B cell (primary cell): ENCODE measurements around the gene SCN10A. TPM values are rescaled to one million over a fixed set of nuclear protein-coding genes. Genes with fewer than 3 reads are reported as not detected.
A peak's percentile ranks its signal among the peaks of the same experiment; 100 is the strongest.

ENCODE experiments used
- ATAC-seq: fragments of 200-7000 bp; cut with Tn5 transposase; one replicate; pipeline ENCODE4 v1.10.0; 2021; ENCODE audit warnings: low read depth, mild to moderate bottlenecking, moderate number of reproducible peaks, moderate library complexity
- CTCF ChIA-PET: fragments of 350-600 bp; sonication (Branson Sonifier 250); formaldehyde crosslinking; loops from one replicate; lab custom pipeline; 2021; ENCODE audit warnings: antibody characterized with exemption, inconsistent platforms; lab: Charles Lee
- POLR2A ChIA-PET: fragments of 350-600 bp; sonication (Branson Sonifier 250); formaldehyde crosslinking; loops from one replicate; lab custom pipeline; 2021; ENCODE audit warnings: antibody characterized with exemption; lab: Charles Lee
- DNase-seq: peaks from one replicate; pipeline ENCODE4 v3.0.0; 2013
- H2AFZ ChIP-seq: 2 replicates; pipeline ENCODE4 v1.6.1; 2012; ENCODE audit warnings: mild to moderate bottlenecking, low read depth, low read length; ENCODE audit not compliant: insufficient read depth, poor library complexity, severe bottlenecking
- H3K27ac ChIP-seq, 2 donors: 1 replicate in 1 of 2; 2 replicates in 1 of 2; pipeline ENCODE4 v1.5.1; 2012 to 2013; ENCODE audit warnings: low read length in 2 of 2, mild to moderate bottlenecking in 2 of 2, moderate library complexity in 1 of 2
- H3K27me3 ChIP-seq, 4 experiments: fragments of 200-600 bp in 1 of 4; sonication (generic) in 1 of 4; replicated peaks in 1 of 4; 1 replicate in 2 of 4; 2 replicates in 2 of 4; pipeline versions ENCODE4 v1.6.1 to v1.7.0; 2013 to 2016; ENCODE audit warnings: low read length in 3 of 4, mild to moderate bottlenecking in 2 of 4, mixed read lengths in 1 of 4, moderate library complexity in 1 of 4; ENCODE audit not compliant: insufficient read depth in 4 of 4, control insufficient read depth in 3 of 4; ENCODE audit errors: control extremely low read depth in 1 of 4
- H3K36me3 ChIP-seq, 2 experiments: replicated peaks in 1 of 2; 1 replicate in 1 of 2; 2 replicates in 1 of 2; pipeline versions ENCODE4 v1.6.1 to v1.7.1; 2013; ENCODE audit warnings: low read length in 1 of 2; ENCODE audit not compliant: insufficient read depth in 2 of 2, control insufficient read depth in 1 of 2; ENCODE audit errors: control extremely low read depth in 1 of 2, extremely low read depth in 1 of 2
- H3K4me1 ChIP-seq, 2 donors: fragments of 200-600 bp in 1 of 2; sonication (generic) in 1 of 2; 1 replicate in 1 of 2; 2 replicates in 1 of 2; pipeline versions ENCODE4 v1.5.1 to v1.6.1; 2013 to 2017; ENCODE audit warnings: low read length in 2 of 2; ENCODE audit not compliant: control insufficient read depth in 2 of 2, insufficient read depth in 2 of 2
- H3K4me2 ChIP-seq: replicated peaks from 2 replicates; pipeline ENCODE3; 2012; ENCODE audit warnings: mild to moderate bottlenecking, low read depth, low read length; ENCODE audit not compliant: poor library complexity, severe bottlenecking
- H3K4me3 ChIP-seq, 5 experiments: fragments of 200-600 bp in 1 of 5; sonication (generic) in 1 of 5; 1 replicate in 3 of 5; 2 replicates in 2 of 5; pipeline versions ENCODE4 v1.5.1 to v1.7.0; 2011 to 2016; ENCODE audit warnings: low read length in 4 of 5, mild to moderate bottlenecking in 4 of 5, low read depth in 2 of 5, control low read depth in 1 of 5, moderate library complexity in 1 of 5; ENCODE audit not compliant: insufficient read depth in 1 of 5; ENCODE audit errors: control extremely low read depth in 1 of 5, extremely low read depth in 1 of 5
- H3K79me2 ChIP-seq: fragments of 200-600 bp; sonication (generic); one replicate; pipeline ENCODE4 v1.6.0; 2016; ENCODE audit warnings: low read length; ENCODE audit not compliant: control insufficient read depth, insufficient read depth
- H3K9ac ChIP-seq: fragments of 200-600 bp; sonication (generic); 2 replicates; pipeline ENCODE4 v1.6.1; 2017; ENCODE audit warnings: mild to moderate bottlenecking, low read length, moderate library complexity
- H3K9me3 ChIP-seq, 3 donors: one replicate each; pipeline versions ENCODE4 v1.6.1 to v1.7.1; 2013; ENCODE audit warnings: low read length in 2 of 3; ENCODE audit not compliant: control insufficient read depth in 2 of 3, insufficient read depth in 1 of 3; ENCODE audit errors: control extremely low read depth in 1 of 3
- H4K20me1 ChIP-seq: 2 replicates; pipeline ENCODE4 v1.6.0; 2012; ENCODE audit warnings: mild to moderate bottlenecking, low read length; ENCODE audit not compliant: insufficient read depth, control insufficient read depth, poor library complexity, severe bottlenecking
- H3K27ac Mint-ChIP-seq: one replicate; pipeline ENCODE4 v1.8.0; 2021; ENCODE audit warnings: mixed read lengths
- H3K27me3 Mint-ChIP-seq: one replicate; pipeline ENCODE4 v1.8.0; 2021; ENCODE audit warnings: mixed read lengths
- H3K4me1 Mint-ChIP-seq: one replicate; pipeline ENCODE4 v1.8.0; 2021; ENCODE audit warnings: mixed read lengths
- H3K4me3 Mint-ChIP-seq: one replicate; pipeline ENCODE4 v1.8.0; 2021; ENCODE audit warnings: mixed read lengths
- H3K9me3 Mint-ChIP-seq: one replicate; pipeline ENCODE4 v1.8.0; 2022; ENCODE audit warnings: mixed read lengths; ENCODE audit not compliant: insufficient read depth
- CTCF ChIP-seq: fragments of 200-600 bp; IDR thresholded peaks from one replicate; pipeline ENCODE4 v1.8.0; 2022; ENCODE audit warnings: antibody characterized with exemption, mild to moderate bottlenecking
- EZH2 ChIP-seq: IDR thresholded peaks from 2 replicates; pipeline ENCODE4 v1.6.1; 2012; ENCODE audit warnings: borderline replicate concordance, low read depth, mild to moderate bottlenecking, moderate library complexity, low read length; ENCODE audit not compliant: insufficient read depth, poor library complexity, severe bottlenecking
- WGBS: methylation state at CpG from one replicate; pipeline ENCODE4 v1.1.5; 2013; ENCODE audit warnings: missing lambda C conversion rate; ENCODE audit not compliant: insufficient coverage; 5-methylcytosine and 5-hydroxymethylcytosine counted together
- intact Hi-C: fragments of 100-400 bp; cut with micrococcal nuclease; formaldehyde crosslinking; loops from one replicate; pipeline ENCODE4 v1.10.0; 2022
- polyA plus RNA-seq: library from polyadenylated mRNA; depleted of rRNA; stranded (reverse); fragments of >200 nt; gene quantifications from 2 replicates; pipeline ENCODE4 v1.2.3, GENCODE V29; 2012
- total RNA-seq, 2 donors: library from RNA; stranded (reverse); fragments of 120-200 nt in 1 of 2; gene quantifications; 1 replicate in 1 of 2; 2 replicates in 1 of 2; pipeline versions ENCODE4 v1.2.3 to v1.2.4, GENCODE V29; 2013 to 2022

The SCN10A gene
- total and polyA plus RNA-seq, 2 donors (not counting 1 experiment from before 2014, with no cell fraction given) = not detected

DNA sequence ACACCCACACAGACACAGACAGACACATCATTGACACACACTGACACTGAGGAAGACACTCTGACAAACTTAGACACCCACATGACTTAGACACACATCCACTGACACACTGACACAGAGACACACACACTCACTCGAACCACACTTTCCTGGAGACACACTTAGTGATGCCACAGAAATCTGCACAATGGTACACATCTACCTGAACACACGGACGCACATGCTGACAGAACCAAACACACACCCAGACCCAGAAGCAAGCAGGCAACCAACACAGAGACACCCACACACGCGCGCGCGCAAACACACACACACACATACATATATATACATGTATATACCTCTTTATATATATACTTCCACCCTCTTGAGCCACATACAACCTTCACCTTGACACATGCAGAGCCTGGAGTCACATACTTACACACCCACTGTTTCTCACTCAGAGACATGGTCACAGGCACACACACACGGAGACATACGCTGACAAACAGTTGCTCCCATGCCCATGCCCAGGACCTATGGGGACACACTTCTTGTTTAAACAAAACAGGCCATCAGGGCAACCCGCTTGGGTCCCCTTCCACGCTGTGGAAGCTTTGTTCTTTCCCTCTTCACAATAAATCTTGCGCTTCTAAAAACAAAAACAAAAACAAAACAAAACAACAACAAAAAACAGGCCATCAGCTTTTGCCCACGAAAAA, 165.6 kb downstream of the SCN10A start:
- Histone ChIP-seq H3K9ac (peak overlapping the region; percentile 20), H3K79me2 (no peaks in the 10 kb centered on the region), H3K27me3 (peaks cover 0 to 59% (median 24%) of the 10 kb centered on the region in 4 experiments), H3K36me3 (no peaks in the 10 kb centered on the region), H3K4me3 (no peak overlapping the region), H3K9me3 (peaks cover 0 to 21% (median 0%) of the 10 kb centered on the region in 3 donors), H2AFZ (peak overlapping the region; percentile 39), H3K4me2 (peak overlapping the region; percentile 77), H3K27ac (no peak overlapping the region), H4K20me1 (no peaks in the 10 kb centered on the region), H3K4me1 (peaks cover 13% of the 10 kb centered on the region in 2 donors)
- Mint-ChIP-seq H3K4me3 (no peak overlapping the region), H3K9me3 (peaks cover 3% of the 10 kb centered on the region), H3K4me1 (peaks cover 6% of the 10 kb centered on the region), H3K27me3 (peaks cover 20% of the 10 kb centered on the region), H3K27ac (no peak overlapping the region)
- DNase-seq (peak; percentile 16), ATAC-seq (no peak)
- intact Hi-C loops = loop anchor here (2.0 kb wide), 1 partner anchor 130 kb away; no protein-coding TSS in a partner anchor
- TF ChIP-seq CTCF (no peak), EZH2 (no peak)
- WGBS = 58% methylated on average over 5 of the region's 14 CpGs
- CTCF ChIA-PET = interaction anchor here (0.9 to 2.9 kb wide), 6 partner anchors 7 to 129 kb away, joined by 3 to 20 read pairs (median 3); no protein-coding TSS in a partner anchor
- POLR2A ChIA-PET = no interaction called here
